Cardiac muscle cell (in vitro differentiated cells and primary cell): Measurements from ENCODE around the gene CHTF18. TPM values are rescaled to one million over a fixed set of nuclear protein-coding genes. Genes with fewer than 3 reads are reported as not detected.

ENCODE experiments used
- DNase-seq, 2 donors: peaks; one replicate each; pipeline versions ENCODE4 v3.0.0 to v3.0.0-alpha.2; 2010 to 2017; ENCODE audit warnings: low read depth in 1 of 2, low spot score in 1 of 2
- H3K27ac ChIP-seq: fragments of 200-600 bp; sonication (generic); 2 replicates; pipeline ENCODE4 v1.5.1; 2016
- H3K27me3 ChIP-seq: fragments of 200-600 bp; sonication (generic); 2 replicates; pipeline ENCODE4 v1.6.0; 2016; ENCODE audit warnings: control low read depth
- H3K36me3 ChIP-seq: fragments of 200-600 bp; sonication (generic); 2 replicates; pipeline ENCODE4 v1.5.1; 2016; ENCODE audit warnings: control low read depth
- H3K4me1 ChIP-seq: fragments of 200-600 bp; sonication (generic); 2 replicates; pipeline ENCODE4 v1.8.1; 2017; ENCODE audit warnings: low read depth, mild to moderate bottlenecking, mixed run types
- H3K4me3 ChIP-seq: fragments of 200-600 bp; sonication (generic); 2 replicates; pipeline ENCODE4 v1.5.1; 2016; ENCODE audit warnings: mild to moderate bottlenecking
- H3K9me3 ChIP-seq: fragments of 200-600 bp; sonication (generic); 2 replicates; pipeline ENCODE4 v1.5.1; 2017; ENCODE audit warnings: low read depth, mild to moderate bottlenecking, control low read depth
- CTCF ChIP-seq: IDR thresholded peaks from 2 replicates; pipeline ENCODE4 v1.5.1; 2012; ENCODE audit warnings: low read depth, mild to moderate bottlenecking, low read length
- polyA plus RNA-seq: library from polyadenylated mRNA; unstranded; fragments of >200 nt; fragmentation: Nextera tagmentation; extraction: Ambion mirVana; gene quantifications from 2 replicates; pipeline ENCODE4 v1.2.1, GENCODE V29; 2016
- total RNA-seq: library from RNA; depleted of rRNA; stranded (reverse); fragments of >200 nt; gene quantifications from 2 replicates; pipeline ENCODE4 v1.2.3, GENCODE V29; 2016

Gene CHTF18
- total and polyA plus RNA-seq, 2 experiments from 2014 or later: 43.6 to 107 TPM

- no peak for DNase-seq
- Histone ChIP-seq H3K4me1 (no peaks in the 10 kb centered on the region), H3K27me3 (no peaks in the 10 kb centered on the region), H3K36me3 (no peaks in the 10 kb centered on the region), H3K9me3 (no peaks in the 10 kb centered on the region), H3K27ac (no peak overlapping the region), H3K4me3 (no peak overlapping the region)
- TF ChIP-seq CTCF: no peak
Observed at GRCh38 chr16:841455-842060, 53.1 kb downstream of the CHTF18 start.

GRCh38 chr16:842061-842476, 53.6 kb downstream of the CHTF18 start:
- Histone ChIP-seq H3K4me3 (no peak overlapping the region), H3K27ac (no peak overlapping the region), H3K9me3 (no peaks in the 10 kb centered on the region), H3K27me3 (no peaks in the 10 kb centered on the region), H3K4me1 (no peaks in the 10 kb centered on the region), H3K36me3 (no peaks in the 10 kb centered on the region)
- TF ChIP-seq CTCF: no peak
- DNase-seq: no peak

- H3K27ac ChIP-seq: no peak overlapping the region
- TF ChIP-seq CTCF: no peak
- DNase-seq: no peak
- H3K27me3 ChIP-seq: no peaks in the 10 kb centered on the region
- H3K4me1 ChIP-seq: no peaks in the 10 kb centered on the region
- no peaks in the 10 kb centered on the region for H3K36me3 ChIP-seq
- H3K9me3 ChIP-seq: no peaks in the 10 kb centered on the region
- H3K4me3 ChIP-seq: no peak overlapping the region
Observed at GRCh38 chr16:842711-843560, 54.5 kb downstream of the CHTF18 start.

- Histone ChIP-seq H3K4me1 (no peaks in the 10 kb centered on the region), H3K27ac (no peak overlapping the region), H3K9me3 (no peaks in the 10 kb centered on the region), H3K4me3 (no peak overlapping the region), H3K27me3 (no peaks in the 10 kb centered on the region), H3K36me3 (no peaks in the 10 kb centered on the region)
- no peak for DNase-seq
- no peak for TF ChIP-seq CTCF
Observed at GRCh38 chr16:843771-844170, 55.4 kb downstream of the CHTF18 start.

- TF ChIP-seq CTCF: no peak
Observed at GRCh38 chr16:844638-845350, 56.4 kb downstream of the CHTF18 start.

More at GRCh38 chr16:844638-845350, 56.4 kb downstream of the CHTF18 start:
- Histone ChIP-seq H3K27ac (no peak overlapping the region), H3K27me3 (no peaks in the 10 kb centered on the region), H3K4me1 (no peaks in the 10 kb centered on the region), H3K9me3 (no peaks in the 10 kb centered on the region), H3K36me3 (no peaks in the 10 kb centered on the region), H3K4me3 (no peak overlapping the region)
- no peak for DNase-seq
